Activated B cell treated with CpG ODN at 0.5 μM for 24 hours (primary cell): ENCODE measurements around the gene RIPOR3. TPM values are rescaled to one million over a fixed set of nuclear protein-coding genes. Genes with fewer than 3 reads are reported as not detected.

ENCODE experiments used
- ATAC-seq: fragments of 200-7000 bp; cut with Tn5 transposase; one replicate; pipeline ENCODE4 v1.10.0; 2021; ENCODE audit warnings: low read depth, mild to moderate bottlenecking, moderate library complexity
- CTCF ChIA-PET: fragments of 350-600 bp; sonication (Branson Sonifier 250); formaldehyde crosslinking; loops from one replicate; lab custom pipeline; 2021; ENCODE audit warnings: antibody characterized with exemption; lab: Charles Lee
- POLR2A ChIA-PET: fragments of 350-600 bp; sonication (Branson Sonifier 250); formaldehyde crosslinking; loops from one replicate; lab custom pipeline; 2021; ENCODE audit warnings: antibody characterized with exemption; lab: Charles Lee
- DNase-seq: peaks from one replicate; pipeline ENCODE4 v3.0.0; 2022
- H3K27ac Mint-ChIP-seq: one replicate; pipeline ENCODE4 v1.8.0; 2020; ENCODE audit warnings: mixed read lengths
- H3K27me3 Mint-ChIP-seq: one replicate; pipeline ENCODE4 v1.8.0; 2021; ENCODE audit warnings: mixed read lengths
- H3K36me3 Mint-ChIP-seq: one replicate; pipeline ENCODE4 v1.8.0; 2021; ENCODE audit warnings: low read depth, mixed read lengths
- H3K4me1 Mint-ChIP-seq: one replicate; pipeline ENCODE4 v1.8.0; 2021; ENCODE audit warnings: mixed read lengths
- H3K4me3 Mint-ChIP-seq: one replicate; pipeline ENCODE4 v1.8.0; 2020; ENCODE audit warnings: mild to moderate bottlenecking, mixed read lengths
- H3K9me3 Mint-ChIP-seq: one replicate; pipeline ENCODE4 v1.8.0; 2020; ENCODE audit warnings: mixed read lengths
- CTCF ChIP-seq: fragments of 200-600 bp; IDR thresholded peaks from one replicate; pipeline ENCODE4 v1.8.0; 2022; ENCODE audit warnings: antibody characterized with exemption, mild to moderate bottlenecking
- intact Hi-C: fragments of 100-400 bp; cut with micrococcal nuclease; formaldehyde crosslinking; loops from one replicate; pipeline ENCODE4 v1.15.1; 2024
- total RNA-seq: library from RNA; stranded (reverse); gene quantifications from 2 replicates; pipeline ENCODE4 v1.2.3, GENCODE V29; 2022

RIPOR3 gene
- total RNA-seq, 1 donor from 2014 or later: not detected

DNA sequence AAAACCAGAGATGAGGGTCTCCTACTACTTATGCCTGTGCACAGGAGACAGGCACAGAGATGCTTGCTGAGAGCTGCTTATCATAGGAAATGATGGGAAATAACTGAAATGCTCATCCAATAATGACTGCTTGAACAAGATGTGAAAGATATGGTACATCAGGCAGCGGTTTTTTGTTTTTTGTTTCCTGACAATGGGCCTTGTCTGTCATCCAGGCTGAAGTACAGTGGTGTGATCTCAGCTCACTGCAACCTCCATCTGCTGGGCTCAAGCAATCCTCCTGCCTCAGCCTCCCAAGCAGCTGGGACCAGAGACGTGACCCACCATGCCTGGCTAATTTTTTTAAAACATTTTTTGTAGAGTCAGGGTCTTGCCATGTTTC lies 1.2 kb upstream of the RIPOR3 start:
- ChIA-PET CTCF (interaction anchor here (0.7 kb wide), 1 partner anchor 12 kb away, joined by 3 read pairs; no protein-coding TSS in a partner anchor), POLR2A (no interaction called here)
- peaks cover 8% of the 10 kb centered on the region for H3K4me1 Mint-ChIP-seq
- no peak for TF ChIP-seq CTCF
- H3K4me3 Mint-ChIP-seq: no peak overlapping the region
- H3K27ac Mint-ChIP-seq: no peak overlapping the region
- ATAC-seq (no peak), DNase-seq (no peak)
- H3K36me3 Mint-ChIP-seq: no peaks in the 10 kb centered on the region
- H3K27me3 Mint-ChIP-seq: peaks cover 43% of the 10 kb centered on the region
- no peaks in the 10 kb centered on the region for H3K9me3 Mint-ChIP-seq
- intact Hi-C loops: no loop called here

GRCh38 chr20:50691573-50692551 lies 520 bp upstream of the RIPOR3 start:
- ChIA-PET POLR2A (no interaction called here), CTCF (interaction anchor here (0.7 kb wide), 1 partner anchor 11 kb away, joined by 3 read pairs; no protein-coding TSS in a partner anchor)
- H3K36me3 Mint-ChIP-seq: no peaks in the 10 kb centered on the region
- no peak overlapping the region for H3K4me3 Mint-ChIP-seq
- ATAC-seq (no peak), DNase-seq (no peak)
- no peak for TF ChIP-seq CTCF
- H3K27ac Mint-ChIP-seq: no peak overlapping the region
- H3K4me1 Mint-ChIP-seq: peaks cover 8% of the 10 kb centered on the region
- no peaks in the 10 kb centered on the region for H3K9me3 Mint-ChIP-seq
- intact Hi-C loops: no loop called here
- H3K27me3 Mint-ChIP-seq: peaks cover 48% of the 10 kb centered on the region

- no peak for ATAC-seq
- Mint-ChIP-seq H3K9me3 (no peaks in the 10 kb centered on the region), H3K4me3 (no peak overlapping the region), H3K27ac (no peak overlapping the region), H3K4me1 (peaks cover 8% of the 10 kb centered on the region), H3K36me3 (no peaks in the 10 kb centered on the region), H3K27me3 (peaks cover 48% of the 10 kb centered on the region)
- ChIA-PET CTCF (no interaction called here), POLR2A (no interaction called here)
- DNase-seq: no peak
- intact Hi-C loops: no loop called here
- TF ChIP-seq CTCF: no peak
Observed at GRCh38 chr20:50689864-50690649, 1.3 kb downstream of the RIPOR3 start.

DNA sequence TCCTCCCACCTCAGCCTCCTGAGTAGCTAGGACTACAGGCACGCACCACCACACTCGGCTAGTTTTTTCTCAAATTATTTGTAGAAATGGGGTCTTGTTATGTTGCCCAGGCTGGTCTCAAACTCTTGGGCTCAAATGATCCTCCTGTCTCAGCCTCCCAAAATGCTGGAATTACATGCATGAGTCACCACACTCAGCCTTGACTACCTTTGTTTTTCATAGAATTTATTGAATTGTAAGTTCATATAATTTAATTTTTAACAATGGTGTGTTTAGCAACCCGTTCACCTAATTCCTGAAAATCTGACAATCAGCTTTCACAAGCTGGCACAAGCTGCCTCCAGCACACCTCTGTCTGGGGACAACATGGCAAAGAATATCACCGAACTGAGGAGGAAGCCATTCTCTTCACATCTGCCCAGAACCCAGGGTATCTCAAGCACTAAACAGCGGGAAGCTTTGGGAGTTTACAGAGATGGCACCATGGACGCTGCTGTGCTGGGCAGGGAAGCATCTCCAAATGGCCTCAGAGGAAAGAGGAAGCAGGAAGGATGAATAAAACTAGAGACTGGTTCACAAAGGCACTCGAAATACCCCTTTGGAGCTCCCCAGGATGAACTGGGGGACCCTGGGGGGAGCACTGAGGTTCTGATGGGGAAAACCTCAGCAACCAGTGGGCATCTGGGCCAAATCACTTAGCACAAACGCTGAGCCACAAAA lies 2.9 kb downstream of the RIPOR3 start:
- no peak for DNase-seq
- peaks cover 8% of the 10 kb centered on the region for H3K4me1 Mint-ChIP-seq
- no peak for TF ChIP-seq CTCF
- no peaks in the 10 kb centered on the region for H3K36me3 Mint-ChIP-seq
- intact Hi-C loops: no loop called here
- H3K27me3 Mint-ChIP-seq: peaks cover 48% of the 10 kb centered on the region
- no peaks in the 10 kb centered on the region for H3K9me3 Mint-ChIP-seq
- ChIA-PET CTCF (no interaction called here), POLR2A (no interaction called here)
- H3K27ac Mint-ChIP-seq: no peak overlapping the region
- no peak for ATAC-seq
- no peak overlapping the region for H3K4me3 Mint-ChIP-seq
